CD8-positive, alpha-beta memory T cell (primary cell): ENCODE data around the gene VAV2. TPM values are rescaled to one million over a fixed set of nuclear protein-coding genes. Genes with fewer than 3 reads are reported as not detected.

Experiments used
- CTCF ChIA-PET: fragments of 350-600 bp; sonication (Branson Sonifier 250); formaldehyde crosslinking; loops from one replicate; lab custom pipeline; 2021; ENCODE audit warnings: antibody characterized with exemption; lab: Charles Lee
- POLR2A ChIA-PET: fragments of 350-600 bp; sonication (Branson Sonifier 250); formaldehyde crosslinking; loops from one replicate; lab custom pipeline; 2021; ENCODE audit warnings: antibody characterized with exemption; lab: Charles Lee
- DNase-seq, 5 donors: peaks; one replicate each; pipeline versions ENCODE4 v3.0.0 to v3.0.0-alpha.2; 2020 to 2022; ENCODE audit warnings: mixed read lengths in 1 of 5
- H3K27ac ChIP-seq: one replicate; pipeline ENCODE4 v1.7.0; 2013; ENCODE audit warnings: low read depth, mild to moderate bottlenecking, low read length, moderate library complexity
- H3K27me3 ChIP-seq: 2 replicates; pipeline ENCODE4 v1.7.0; 2013; ENCODE audit warnings: low read length, mild to moderate bottlenecking; ENCODE audit not compliant: insufficient read depth, poor library complexity, severe bottlenecking
- H3K36me3 ChIP-seq: 2 replicates; pipeline ENCODE4 v1.7.0; 2013; ENCODE audit warnings: mild to moderate bottlenecking, low read length, moderate library complexity; ENCODE audit not compliant: insufficient read depth
- H3K4me1 ChIP-seq: 2 replicates; pipeline ENCODE4 v1.7.0; 2013; ENCODE audit warnings: mild to moderate bottlenecking, low read length, moderate library complexity; ENCODE audit not compliant: insufficient read depth
- H3K4me3 ChIP-seq: 2 replicates; pipeline ENCODE4 v1.7.0; 2013; ENCODE audit warnings: mild to moderate bottlenecking, low read length
- H3K9me3 ChIP-seq: 2 replicates; pipeline ENCODE4 v1.7.0; 2013; ENCODE audit warnings: mild to moderate bottlenecking, low read length
- H3K27ac Mint-ChIP-seq, 8 donors: one replicate each; pipeline ENCODE4 v1.8.0; 2020 to 2021; ENCODE audit warnings: mixed read lengths in 8 of 8, mild to moderate bottlenecking in 6 of 8, inconsistent platforms in 3 of 8, moderate library complexity in 3 of 8
- H3K27me3 Mint-ChIP-seq, 2 donors: one replicate each; pipeline ENCODE4 v1.8.0; 2020 to 2021; ENCODE audit warnings: mixed read lengths in 2 of 2, mild to moderate bottlenecking in 1 of 2, moderate library complexity in 1 of 2
- H3K36me3 Mint-ChIP-seq, 3 donors: one replicate each; pipeline ENCODE4 v1.8.0; 2020 to 2021; ENCODE audit warnings: mixed read lengths in 3 of 3, inconsistent platforms in 1 of 3, mild to moderate bottlenecking in 1 of 3
- H3K4me1 Mint-ChIP-seq, 3 donors: one replicate each; pipeline ENCODE4 v1.8.0; 2020 to 2021; ENCODE audit warnings: mixed read lengths in 3 of 3, inconsistent platforms in 1 of 3, mild to moderate bottlenecking in 1 of 3
- H3K4me3 Mint-ChIP-seq, 7 donors: one replicate each; pipeline ENCODE4 v1.8.0; 2020 to 2021; ENCODE audit warnings: mixed read lengths in 7 of 7, mild to moderate bottlenecking in 6 of 7, moderate library complexity in 4 of 7, inconsistent platforms in 2 of 7
- H3K9me3 Mint-ChIP-seq, 5 donors: one replicate each; pipeline ENCODE4 v1.8.0; 2020 to 2022; ENCODE audit warnings: mixed read lengths in 5 of 5, mild to moderate bottlenecking in 3 of 5, moderate library complexity in 2 of 5, inconsistent platforms in 1 of 5
- polyA plus RNA-seq: library from polyadenylated mRNA; unstranded; fragments of 300-500 nt; fragmentation: Illumina TruSeq; gene quantifications from one replicate; pipeline ENCODE4 v1.2.3, GENCODE V29; 2021
- total RNA-seq, 2 experiments: library from RNA; stranded (reverse); gene quantifications; one replicate each; pipeline ENCODE4 v1.2.3, GENCODE V29; 2021

Gene VAV2
- total and polyA plus RNA-seq, 3 experiments from 2014 or later = 1.1 to 7.6 (median 6.0) TPM

DNA sequence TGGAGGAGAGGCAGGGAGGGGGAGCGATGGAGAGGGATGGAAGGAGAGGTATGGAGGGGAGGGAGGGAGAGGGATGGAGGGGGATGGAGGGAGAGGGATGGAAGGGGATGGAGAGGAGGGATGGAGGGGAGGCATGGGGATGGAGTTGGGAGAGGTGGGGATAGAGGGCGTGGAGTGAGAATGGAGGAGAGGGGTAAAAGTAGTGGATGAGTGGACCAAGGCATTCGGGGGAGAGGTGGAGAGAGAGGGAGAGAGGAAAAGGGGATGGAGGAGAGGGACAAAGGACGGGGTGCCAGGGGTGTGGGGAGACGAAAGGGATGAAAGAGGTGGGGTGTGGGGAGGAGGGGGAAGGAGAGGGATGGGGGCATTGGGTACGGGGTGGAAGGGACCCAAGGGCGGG lies 100.4 kb downstream of the VAV2 start:
- ChIA-PET CTCF (no interaction called here), POLR2A (no interaction called here)
- Histone ChIP-seq H3K27ac (no peak overlapping the region), H3K27me3 (no peaks in the 10 kb centered on the region), H3K4me1 (no peaks in the 10 kb centered on the region), H3K4me3 (no peak overlapping the region), H3K36me3 (no peaks in the 10 kb centered on the region), H3K9me3 (no peaks in the 10 kb centered on the region)
- no peak overlapping the region for H3K4me3 Mint-ChIP-seq
- no peaks in the 10 kb centered on the region for H3K27me3 Mint-ChIP-seq
- no peak overlapping the region for H3K27ac Mint-ChIP-seq
- H3K4me1 Mint-ChIP-seq = no peaks in the 10 kb centered on the region
- no peaks in the 10 kb centered on the region for H3K9me3 Mint-ChIP-seq
- H3K36me3 Mint-ChIP-seq = no peaks in the 10 kb centered on the region
- no peak for DNase-seq

DNA sequence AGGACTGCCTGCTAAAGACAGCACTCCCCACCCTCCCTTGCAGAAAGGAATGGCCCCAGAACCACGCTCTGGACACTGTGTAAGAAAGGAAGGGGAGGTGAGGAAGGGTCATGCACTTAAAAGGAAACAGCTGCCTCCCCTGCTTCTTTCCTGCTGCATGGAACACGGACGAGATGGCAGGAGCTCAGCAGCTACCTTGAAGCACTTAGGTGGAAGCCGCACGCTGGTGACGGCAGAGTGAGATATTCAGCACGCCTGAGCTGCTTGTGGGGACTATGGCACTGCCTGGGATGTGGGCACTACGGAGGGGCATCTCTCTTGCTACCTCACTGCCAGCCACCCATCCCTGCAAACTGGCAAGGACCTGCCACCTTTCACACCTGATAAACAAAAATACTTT lies 101.5 kb downstream of the VAV2 start:
- Mint-ChIP-seq H3K9me3 (no peaks in the 10 kb centered on the region), H3K4me1 (no peaks in the 10 kb centered on the region), H3K36me3 (no peaks in the 10 kb centered on the region), H3K27ac (no peak overlapping the region), H3K27me3 (no peaks in the 10 kb centered on the region), H3K4me3 (no peak overlapping the region)
- no peak for DNase-seq
- H3K4me3 ChIP-seq = no peak overlapping the region
- no peaks in the 10 kb centered on the region for H3K4me1 ChIP-seq
- H3K27ac ChIP-seq = no peak overlapping the region
- H3K9me3 ChIP-seq = no peaks in the 10 kb centered on the region
- CTCF ChIA-PET = no interaction called here
- no peaks in the 10 kb centered on the region for H3K36me3 ChIP-seq
- no peaks in the 10 kb centered on the region for H3K27me3 ChIP-seq
- POLR2A ChIA-PET = no interaction called here

DNA sequence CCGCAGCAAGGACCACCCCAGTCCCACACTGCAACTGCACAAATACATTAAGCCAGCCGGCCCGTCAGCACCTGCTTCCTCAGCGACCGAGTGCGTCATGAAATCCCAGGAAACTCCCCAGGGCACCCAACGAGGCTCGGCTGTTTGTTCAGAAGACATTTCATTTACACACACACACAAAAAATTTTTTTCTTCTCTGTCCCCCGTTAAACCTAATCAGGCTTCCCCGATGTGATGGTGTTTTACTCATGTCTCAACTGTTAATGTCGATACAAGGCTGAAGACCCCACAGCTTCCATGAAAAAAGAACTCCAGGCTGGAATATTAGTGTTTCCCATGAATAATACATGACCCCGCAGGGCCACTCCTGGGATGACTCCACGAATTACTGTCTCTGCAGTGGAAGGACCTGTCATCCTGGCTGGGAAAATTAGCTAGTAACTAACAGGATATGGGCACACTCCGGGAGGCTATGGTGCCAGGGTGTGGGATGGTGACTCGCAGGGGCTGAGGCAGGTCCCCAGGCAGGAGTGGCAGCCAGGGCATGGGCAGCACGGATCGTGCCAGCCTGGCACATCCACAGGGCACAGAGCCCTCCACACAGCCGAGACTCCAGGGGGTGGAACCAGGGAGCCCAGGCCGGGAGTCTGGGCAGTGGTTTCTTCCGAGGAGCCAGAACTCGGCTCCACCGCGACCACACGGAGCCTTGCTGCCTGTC lies 102.4 kb downstream of the VAV2 start:
- no peak overlapping the region for H3K27ac Mint-ChIP-seq
- DNase-seq = no peak
- H3K4me3 ChIP-seq = no peak overlapping the region
- H3K27me3 ChIP-seq = no peaks in the 10 kb centered on the region
- H3K4me3 Mint-ChIP-seq = no peak overlapping the region
- H3K9me3 ChIP-seq = no peaks in the 10 kb centered on the region
- POLR2A ChIA-PET = no interaction called here
- H3K36me3 ChIP-seq = no peaks in the 10 kb centered on the region
- no peaks in the 10 kb centered on the region for H3K4me1 ChIP-seq
- H3K4me1 Mint-ChIP-seq = no peaks in the 10 kb centered on the region
- no peaks in the 10 kb centered on the region for H3K36me3 Mint-ChIP-seq
- CTCF ChIA-PET = no interaction called here
- H3K27me3 Mint-ChIP-seq = no peaks in the 10 kb centered on the region
- H3K27ac ChIP-seq = no peak overlapping the region
- no peaks in the 10 kb centered on the region for H3K9me3 Mint-ChIP-seq

DNA sequence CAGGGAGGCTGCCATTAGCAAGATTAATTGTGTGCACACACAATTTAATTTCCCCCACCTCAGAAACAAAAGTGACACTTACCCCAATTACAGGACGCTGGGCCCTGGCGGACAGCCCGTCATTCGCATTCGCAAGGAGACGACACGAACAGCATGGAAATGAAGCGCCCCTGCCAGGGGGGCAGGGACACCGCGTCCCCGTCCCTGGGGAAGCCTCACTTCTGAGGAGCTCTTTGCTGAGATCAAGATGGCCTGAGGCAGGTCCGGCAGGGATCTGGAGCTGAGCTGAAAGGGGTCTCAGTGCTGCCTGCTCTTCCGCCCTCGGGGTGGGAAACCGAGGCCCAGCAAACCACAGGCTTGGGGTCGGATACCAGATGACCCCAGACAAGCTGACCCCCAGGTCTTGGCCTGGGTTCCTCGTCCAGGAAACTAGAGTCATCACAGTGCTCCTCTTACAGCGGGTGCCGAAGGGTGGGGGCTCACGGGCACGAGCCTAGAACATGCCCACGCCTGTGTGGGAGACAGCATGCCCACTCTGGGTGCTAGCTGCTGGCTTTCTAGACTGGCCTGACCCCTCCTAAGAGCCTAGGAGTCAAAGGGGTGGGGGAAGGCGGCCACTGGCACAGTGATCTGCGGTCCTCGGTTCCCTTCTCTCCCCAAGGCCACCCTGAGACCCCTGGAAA lies 103.2 kb downstream of the VAV2 start:
- H3K4me3 ChIP-seq = no peak overlapping the region
- H3K27me3 ChIP-seq = no peaks in the 10 kb centered on the region
- Mint-ChIP-seq H3K9me3 (no peaks in the 10 kb centered on the region), H3K4me1 (no peaks in the 10 kb centered on the region), H3K4me3 (no peak overlapping the region), H3K36me3 (no peaks in the 10 kb centered on the region), H3K27ac (no peak overlapping the region), H3K27me3 (no peaks in the 10 kb centered on the region)
- no peak overlapping the region for H3K27ac ChIP-seq
- CTCF ChIA-PET = no interaction called here
- H3K4me1 ChIP-seq = no peaks in the 10 kb centered on the region
- DNase-seq = no peak
- POLR2A ChIA-PET = no interaction called here
- H3K36me3 ChIP-seq = no peaks in the 10 kb centered on the region
- no peaks in the 10 kb centered on the region for H3K9me3 ChIP-seq

GRCh38 chr9:133888048-133888808 lies 103.9 kb downstream of the VAV2 start:
- Histone ChIP-seq H3K27ac (no peak overlapping the region), H3K4me3 (no peak overlapping the region), H3K27me3 (no peaks in the 10 kb centered on the region), H3K9me3 (no peaks in the 10 kb centered on the region), H3K4me1 (no peaks in the 10 kb centered on the region), H3K36me3 (no peaks in the 10 kb centered on the region)
- Mint-ChIP-seq H3K4me3 (no peak overlapping the region), H3K4me1 (no peaks in the 10 kb centered on the region), H3K27ac (peak overlapping the region in 1 of 8 donors; percentile 43), H3K27me3 (no peaks in the 10 kb centered on the region), H3K36me3 (no peaks in the 10 kb centered on the region), H3K9me3 (no peaks in the 10 kb centered on the region)
- POLR2A ChIA-PET = interaction anchor here (0.5 kb wide), 1 partner anchor 258 kb away, joined by 3 read pairs; no protein-coding TSS in a partner anchor
- DNase-seq = no peak
- CTCF ChIA-PET = no interaction called here

GRCh38 chr9:133887540-133888047 lies 104.5 kb downstream of the VAV2 start:
- no peaks in the 10 kb centered on the region for H3K36me3 Mint-ChIP-seq
- H3K4me3 ChIP-seq = no peak overlapping the region
- H3K4me1 Mint-ChIP-seq = no peaks in the 10 kb centered on the region
- DNase-seq = no peak
- no peak overlapping the region for H3K27ac ChIP-seq
- no peaks in the 10 kb centered on the region for H3K27me3 ChIP-seq
- no peaks in the 10 kb centered on the region for H3K4me1 ChIP-seq
- H3K36me3 ChIP-seq = no peaks in the 10 kb centered on the region
- CTCF ChIA-PET = no interaction called here
- no peak overlapping the region for H3K4me3 Mint-ChIP-seq
- H3K27ac Mint-ChIP-seq = no peak overlapping the region
- H3K27me3 Mint-ChIP-seq = no peaks in the 10 kb centered on the region
- POLR2A ChIA-PET = interaction anchor here (0.5 kb wide), 1 partner anchor 258 kb away, joined by 3 read pairs; no protein-coding TSS in a partner anchor
- no peaks in the 10 kb centered on the region for H3K9me3 Mint-ChIP-seq
- no peaks in the 10 kb centered on the region for H3K9me3 ChIP-seq

DNA sequence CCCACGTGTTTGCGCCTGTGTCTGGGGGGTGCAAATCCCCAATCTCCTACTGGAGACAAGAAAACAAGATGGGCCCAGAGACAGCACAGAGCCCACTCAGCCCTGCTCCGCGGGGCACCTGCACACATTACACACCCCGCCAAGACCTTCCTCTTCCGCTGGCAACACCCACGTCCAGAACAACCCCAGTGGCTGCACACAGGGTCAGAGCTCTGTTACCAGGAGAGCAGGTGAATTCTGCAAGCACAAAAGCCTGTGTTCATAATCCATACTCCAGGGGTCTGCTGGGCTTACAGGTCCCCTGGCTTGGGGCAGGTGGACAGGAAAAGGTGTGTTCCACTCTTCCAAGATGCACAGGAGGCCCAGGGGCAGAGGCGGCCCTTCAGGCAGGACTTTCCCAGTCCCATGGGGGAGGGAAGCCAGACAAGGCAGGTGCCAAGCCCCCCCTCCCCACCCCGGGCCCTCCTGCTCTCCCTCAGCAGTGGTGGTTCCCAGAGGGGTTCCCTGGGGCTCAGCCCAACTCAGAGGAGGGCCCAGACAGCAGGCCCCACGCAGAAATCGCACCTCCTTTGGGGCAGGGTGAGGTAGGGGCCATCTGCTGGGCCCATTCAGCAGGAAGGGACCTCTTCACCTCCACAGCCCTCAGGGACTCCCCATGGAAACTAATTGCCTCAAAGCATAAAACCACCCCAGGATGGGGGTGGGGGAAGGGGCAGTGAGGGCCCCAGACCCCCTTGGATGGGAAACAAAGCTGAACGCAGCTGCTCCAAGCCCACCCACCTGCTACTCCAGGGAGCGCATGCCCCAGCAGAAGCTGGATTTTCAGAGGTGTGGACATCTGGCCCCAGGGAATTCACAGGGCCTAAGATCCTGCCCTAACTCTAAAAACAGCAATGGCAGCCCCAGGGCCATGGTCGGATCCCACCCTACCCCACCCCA lies 105.3 kb downstream of the VAV2 start:
- ChIA-PET CTCF (no interaction called here), POLR2A (no interaction called here)
- no peak overlapping the region for H3K27ac ChIP-seq

More for the DNA sequence above, 105.3 kb downstream of the VAV2 start:
- Mint-ChIP-seq H3K4me1 (no peaks in the 10 kb centered on the region), H3K9me3 (no peaks in the 10 kb centered on the region), H3K27ac (no peak overlapping the region), H3K27me3 (no peaks in the 10 kb centered on the region), H3K4me3 (no peak overlapping the region), H3K36me3 (no peaks in the 10 kb centered on the region)
- no peaks in the 10 kb centered on the region for H3K4me1 ChIP-seq
- H3K36me3 ChIP-seq = no peaks in the 10 kb centered on the region
- no peak overlapping the region for H3K4me3 ChIP-seq
- DNase-seq = no peak
- no peaks in the 10 kb centered on the region for H3K27me3 ChIP-seq
- H3K9me3 ChIP-seq = no peaks in the 10 kb centered on the region
